GM23338 (cell line): ENCODE measurements around the gene SH3GL2. TPM values are rescaled to one million over a fixed set of nuclear protein-coding genes. Genes with fewer than 3 reads are reported as not detected.
"Not testable (repeated sequence)": the region's sequence is repeated elsewhere in the genome, so short reads cannot be mapped to it uniquely, and the experiment has no call there.

Experiments
- ATAC-seq: fragments of 200-7000 bp; cut with Tn5 transposase; 3 replicates; pipeline ENCODE4 v1.9.1; 2020
- DNase-seq: peaks from one replicate; pipeline ENCODE4 v3.0.0-alpha.2; 2015; ENCODE audit warnings: low spot score
- H2AFZ ChIP-seq: fragments of 200-600 bp; sonication (generic); 2 replicates; pipeline ENCODE4 v1.8.0; 2016; ENCODE audit warnings: antibody characterized with exemption, mild to moderate bottlenecking, moderate library complexity
- H3F3A ChIP-seq: fragments of 200-600 bp; sonication (generic); replicated peaks from 2 replicates; pipeline ENCODE4 v1.8.0; 2017; ENCODE audit warnings: antibody characterized with exemption, mixed run types, low read depth
- H3K27ac ChIP-seq: fragments of 200-600 bp; sonication (generic); 2 replicates; pipeline ENCODE4 v1.6.1; 2016; ENCODE audit warnings: low read depth
- H3K27me3 ChIP-seq: fragments of 200-600 bp; sonication (generic); 2 replicates; pipeline ENCODE4 v1.8.0; 2016; ENCODE audit warnings: mild to moderate bottlenecking, mixed run types, moderate library complexity; ENCODE audit not compliant: insufficient read depth
- H3K36me3 ChIP-seq: fragments of 200-600 bp; sonication (generic); 2 replicates; pipeline ENCODE4 v1.8.0; 2016; ENCODE audit warnings: mild to moderate bottlenecking; ENCODE audit not compliant: insufficient read depth
- H3K4me1 ChIP-seq: fragments of 200-600 bp; sonication (generic); 2 replicates; pipeline ENCODE4 v1.8.0; 2016; ENCODE audit warnings: mild to moderate bottlenecking, moderate library complexity; ENCODE audit not compliant: insufficient read depth
- H3K4me2 ChIP-seq: fragments of 200-600 bp; sonication (generic); 2 replicates; pipeline ENCODE4 v1.7.1; 2017; ENCODE audit warnings: mixed run types
- H3K4me3 ChIP-seq: fragments of 200-600 bp; sonication (generic); 2 replicates; pipeline ENCODE4 v1.6.1; 2016; ENCODE audit warnings: mixed run types
- H3K79me2 ChIP-seq: fragments of 200-600 bp; sonication (generic); replicated peaks from 2 replicates; pipeline ENCODE4 v1.8.0; 2017; ENCODE audit warnings: mild to moderate bottlenecking; ENCODE audit not compliant: insufficient read depth
- H3K9me2 ChIP-seq: fragments of 200-600 bp; sonication (generic); 2 replicates; pipeline ENCODE4 v1.8.0; 2017; ENCODE audit not compliant: insufficient read depth
- H4K20me1 ChIP-seq: fragments of 200-600 bp; sonication (generic); replicated peaks from 2 replicates; pipeline ENCODE4 v1.8.0; 2017; ENCODE audit warnings: mild to moderate bottlenecking; ENCODE audit not compliant: insufficient read depth
- H3K27ac Mint-ChIP-seq: 2 replicates; pipeline ENCODE4 v1.8.0; 2020; ENCODE audit warnings: inconsistent platforms, mild to moderate bottlenecking, moderate library complexity, mixed read lengths
- H3K27me3 Mint-ChIP-seq: 3 replicates; pipeline ENCODE4 v1.8.0; 2022; ENCODE audit warnings: low read depth, mild to moderate bottlenecking, moderate library complexity, mixed read lengths, inconsistent platforms; ENCODE audit not compliant: insufficient read depth, poor library complexity
- H3K36me3 Mint-ChIP-seq: 3 replicates; pipeline ENCODE4 v1.8.0; 2021; ENCODE audit warnings: low read depth, mild to moderate bottlenecking, inconsistent platforms, moderate library complexity, mixed read lengths
- H3K4me1 Mint-ChIP-seq: 3 replicates; pipeline ENCODE4 v1.8.0; 2020; ENCODE audit warnings: mild to moderate bottlenecking, inconsistent platforms, mixed read lengths
- H3K4me3 Mint-ChIP-seq: 3 replicates; pipeline ENCODE4 v1.8.0; 2021; ENCODE audit warnings: moderate library complexity, mild to moderate bottlenecking, inconsistent platforms, mixed read lengths
- H3K9me3 Mint-ChIP-seq: 3 replicates; pipeline ENCODE4 v1.8.0; 2020; ENCODE audit warnings: moderate library complexity, mild to moderate bottlenecking, inconsistent platforms, mixed read lengths
- EZH2 ChIP-seq: fragments of 200-600 bp; sonication (generic); IDR thresholded peaks from one replicate; pipeline ENCODE4 v1.8.0; 2017; ENCODE audit warnings: antibody characterized with exemption, mild to moderate bottlenecking, low read depth; ENCODE audit not compliant: unreplicated experiment
- NANOG ChIP-seq: IDR thresholded peaks from 2 replicates; pipeline ENCODE4 v1.6.1; 2016; ENCODE audit warnings: antibody characterized with exemption, borderline replicate concordance
- POLR2AphosphoS5 ChIP-seq: IDR thresholded peaks from 2 replicates; pipeline ENCODE4 v1.6.1; 2016; ENCODE audit warnings: antibody characterized with exemption, low read depth
- ZNF331 ChIP-seq: fragments of 250-450 bp; sonication (Bioruptor Pico); IDR thresholded peaks from 2 replicates; pipeline ENCODE4 v1.5.0; 2020; ENCODE audit warnings: low read depth, mild to moderate bottlenecking, moderate library complexity
- polyA plus RNA-seq: library from polyadenylated mRNA; unstranded; fragments of >200 nt; fragmentation: Nextera tagmentation; extraction: Ambion mirVana; gene quantifications from 2 replicates; pipeline ENCODE4 v1.2.1, GENCODE V29; 2016
- total RNA-seq: library from RNA; depleted of rRNA; stranded (reverse); fragments of >200 nt; shearing (Covaris generic); gene quantifications from 2 replicates; pipeline ENCODE4 v1.2.3, GENCODE V29; 2014
- TF ChIP-seq, protein P1 (sequence below): fragments of 250-450 bp; sonication (Bioruptor Pico); IDR thresholded peaks from 2 replicates; pipeline ENCODE4 v1.5.0; 2020; ENCODE audit warnings: mild to moderate bottlenecking, moderate library complexity
- TF ChIP-seq, protein P2 (sequence below), 2 experiments: fragments of 200-600 bp in 1 of 2; sonication (generic) in 1 of 2; conservative IDR thresholded peaks; 2 replicates each; pipeline versions ENCODE4 v1.5.1 to v1.6.1; 2016 to 2017; ENCODE audit warnings: antibody characterized with exemption in 2 of 2, low read depth in 2 of 2, mild to moderate bottlenecking in 2 of 2, moderate library complexity in 1 of 2
- TF ChIP-seq, protein P3 (sequence below): IDR thresholded peaks from 2 replicates; pipeline ENCODE4 v1.6.1; 2016; ENCODE audit warnings: antibody characterized with exemption

SH3GL2 gene
- total and polyA plus RNA-seq, 2 experiments from 2014 or later: 5.9 to 8.6 TPM

DNA sequence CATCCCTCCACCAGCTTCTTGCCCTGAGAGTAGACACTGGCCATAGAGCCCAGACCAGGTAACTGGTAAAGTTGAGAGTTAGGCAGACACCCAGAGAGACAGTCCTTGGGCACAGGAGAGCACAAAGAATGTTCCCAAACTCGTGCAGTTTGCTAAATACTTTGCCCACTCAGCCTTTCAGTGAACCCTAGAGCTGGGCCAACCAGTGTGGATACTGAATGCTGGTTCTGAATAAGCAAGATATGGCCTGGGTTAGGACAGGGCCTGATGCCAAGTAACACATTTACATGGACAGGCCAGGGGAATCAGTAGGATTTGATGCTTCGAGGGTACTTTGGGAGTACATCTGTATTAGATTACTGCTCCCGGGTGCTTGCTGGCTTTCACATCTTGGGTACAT, 185.4 kb downstream of the SH3GL2 start (continued):
- TF ChIP-seq, protein P1, sequence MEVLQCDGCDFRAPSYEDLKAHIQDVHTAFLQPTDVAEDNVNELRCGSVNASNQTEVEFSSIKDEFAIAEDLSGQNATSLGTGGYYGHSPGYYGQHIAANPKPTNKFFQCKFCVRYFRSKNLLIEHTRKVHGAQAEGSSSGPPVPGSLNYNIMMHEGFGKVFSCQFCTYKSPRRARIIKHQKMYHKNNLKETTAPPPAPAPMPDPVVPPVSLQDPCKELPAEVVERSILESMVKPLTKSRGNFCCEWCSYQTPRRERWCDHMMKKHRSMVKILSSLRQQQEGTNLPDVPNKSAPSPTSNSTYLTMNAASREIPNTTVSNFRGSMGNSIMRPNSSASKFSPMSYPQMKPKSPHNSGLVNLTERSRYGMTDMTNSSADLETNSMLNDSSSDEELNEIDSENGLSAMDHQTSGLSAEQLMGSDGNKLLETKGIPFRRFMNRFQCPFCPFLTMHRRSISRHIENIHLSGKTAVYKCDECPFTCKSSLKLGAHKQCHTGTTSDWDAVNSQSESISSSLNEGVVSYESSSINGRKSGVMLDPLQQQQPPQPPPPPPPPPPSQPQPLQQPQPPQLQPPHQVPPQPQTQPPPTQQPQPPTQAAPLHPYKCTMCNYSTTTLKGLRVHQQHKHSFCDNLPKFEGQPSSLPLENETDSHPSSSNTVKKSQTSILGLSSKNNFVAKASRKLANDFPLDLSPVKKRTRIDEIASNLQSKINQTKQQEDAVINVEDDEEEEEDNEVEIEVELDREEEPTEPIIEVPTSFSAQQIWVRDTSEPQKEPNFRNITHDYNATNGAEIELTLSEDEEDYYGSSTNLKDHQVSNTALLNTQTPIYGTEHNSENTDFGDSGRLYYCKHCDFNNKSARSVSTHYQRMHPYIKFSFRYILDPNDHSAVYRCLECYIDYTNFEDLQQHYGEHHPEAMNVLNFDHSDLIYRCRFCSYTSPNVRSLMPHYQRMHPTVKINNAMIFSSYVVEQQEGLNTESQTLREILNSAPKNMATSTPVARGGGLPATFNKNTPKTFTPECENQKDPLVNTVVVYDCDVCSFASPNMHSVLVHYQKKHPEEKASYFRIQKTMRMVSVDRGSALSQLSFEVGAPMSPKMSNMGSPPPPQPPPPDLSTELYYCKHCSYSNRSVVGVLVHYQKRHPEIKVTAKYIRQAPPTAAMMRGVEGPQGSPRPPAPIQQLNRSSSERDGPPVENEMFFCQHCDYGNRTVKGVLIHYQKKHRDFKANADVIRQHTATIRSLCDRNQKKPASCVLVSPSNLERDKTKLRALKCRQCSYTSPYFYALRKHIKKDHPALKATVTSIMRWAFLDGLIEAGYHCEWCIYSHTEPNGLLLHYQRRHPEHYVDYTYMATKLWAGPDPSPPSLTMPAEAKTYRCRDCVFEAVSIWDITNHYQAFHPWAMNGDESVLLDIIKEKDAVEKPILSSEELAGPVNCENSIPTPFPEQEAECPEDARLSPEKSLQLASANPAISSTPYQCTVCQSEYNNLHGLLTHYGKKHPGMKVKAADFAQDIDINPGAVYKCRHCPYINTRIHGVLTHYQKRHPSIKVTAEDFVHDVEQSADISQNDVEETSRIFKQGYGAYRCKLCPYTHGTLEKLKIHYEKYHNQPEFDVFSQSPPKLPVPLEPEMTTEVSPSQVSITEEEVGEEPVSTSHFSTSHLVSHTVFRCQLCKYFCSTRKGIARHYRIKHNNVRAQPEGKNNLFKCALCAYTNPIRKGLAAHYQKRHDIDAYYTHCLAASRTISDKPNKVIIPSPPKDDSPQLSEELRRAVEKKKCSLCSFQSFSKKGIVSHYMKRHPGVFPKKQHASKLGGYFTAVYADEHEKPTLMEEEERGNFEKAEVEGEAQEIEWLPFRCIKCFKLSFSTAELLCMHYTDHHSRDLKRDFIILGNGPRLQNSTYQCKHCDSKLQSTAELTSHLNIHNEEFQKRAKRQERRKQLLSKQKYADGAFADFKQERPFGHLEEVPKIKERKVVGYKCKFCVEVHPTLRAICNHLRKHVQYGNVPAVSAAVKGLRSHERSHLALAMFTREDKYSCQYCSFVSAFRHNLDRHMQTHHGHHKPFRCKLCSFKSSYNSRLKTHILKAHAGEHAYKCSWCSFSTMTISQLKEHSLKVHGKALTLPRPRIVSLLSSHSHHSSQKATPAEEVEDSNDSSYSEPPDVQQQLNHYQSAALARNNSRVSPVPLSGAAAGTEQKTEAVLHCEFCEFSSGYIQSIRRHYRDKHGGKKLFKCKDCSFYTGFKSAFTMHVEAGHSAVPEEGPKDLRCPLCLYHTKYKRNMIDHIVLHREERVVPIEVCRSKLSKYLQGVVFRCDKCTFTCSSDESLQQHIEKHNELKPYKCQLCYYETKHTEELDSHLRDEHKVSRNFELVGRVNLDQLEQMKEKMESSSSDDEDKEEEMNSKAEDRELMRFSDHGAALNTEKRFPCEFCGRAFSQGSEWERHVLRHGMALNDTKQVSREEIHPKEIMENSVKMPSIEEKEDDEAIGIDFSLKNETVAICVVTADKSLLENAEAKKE (CRISPR knock-in tag): no peak

DNA sequence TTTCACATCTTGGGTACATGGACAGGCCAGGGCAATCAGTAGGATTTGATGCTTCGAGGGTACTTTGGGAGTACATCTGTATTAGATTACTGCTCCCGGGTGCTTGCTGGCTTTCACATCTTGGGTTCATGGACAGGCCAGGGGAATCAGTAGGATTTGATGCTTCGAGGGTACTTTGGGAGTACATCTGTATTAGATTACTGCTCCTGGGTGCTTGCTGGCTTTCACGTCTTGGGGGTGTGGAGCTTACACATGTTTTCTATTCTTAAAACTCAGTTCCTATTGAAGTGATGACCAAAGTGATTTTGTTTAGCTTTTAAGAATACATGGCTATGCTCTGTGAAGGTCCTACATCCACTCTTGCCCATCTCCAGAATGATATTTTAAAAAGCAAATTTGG, 186.3 kb downstream of the SH3GL2 start:
- H3K4me1 ChIP-seq, H3K4me3 ChIP-seq, H3F3A ChIP-seq, H2AFZ ChIP-seq, H3K36me3 Mint-ChIP-seq, H3K9me3 Mint-ChIP-seq, H3K4me2 ChIP-seq, DNase-seq, H3K4me1 Mint-ChIP-seq, H4K20me1 ChIP-seq, H3K27me3 ChIP-seq, H3K79me2 ChIP-seq, H3K9me2 ChIP-seq, H3K36me3 ChIP-seq, H3K4me3 Mint-ChIP-seq, H3K27ac ChIP-seq, H3K27ac Mint-ChIP-seq, ATAC-seq, H3K27me3 Mint-ChIP-seq: not testable (repeated sequence)

DNA sequence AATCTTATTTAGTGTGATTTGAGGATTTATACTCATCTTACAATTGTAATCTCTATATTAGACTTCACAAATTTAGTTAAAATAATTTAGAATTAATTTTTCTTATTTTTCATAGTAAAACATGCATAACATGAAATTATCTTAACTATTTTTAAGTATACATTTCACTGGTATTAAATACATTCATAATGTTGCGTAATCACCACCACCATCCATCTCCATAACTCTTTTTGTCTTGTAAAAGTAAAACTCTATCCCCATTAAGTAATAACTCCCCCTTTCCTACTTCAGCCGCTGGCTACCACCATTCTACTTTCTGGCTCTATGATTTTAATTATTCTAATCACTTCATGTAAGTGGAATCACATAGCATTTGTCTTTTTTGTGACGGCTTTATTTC, 193.4 kb downstream of the SH3GL2 start:
- no peaks in the 10 kb centered on the region for H3K4me1 Mint-ChIP-seq
- no peaks in the 10 kb centered on the region for H3K9me3 Mint-ChIP-seq
- H3K79me2 ChIP-seq: no peaks in the 10 kb centered on the region
- no peak overlapping the region for H3K4me2 ChIP-seq
- H3K27me3 ChIP-seq: no peaks in the 10 kb centered on the region
- no peak overlapping the region for H3K27ac Mint-ChIP-seq
- no peaks in the 10 kb centered on the region for H3K9me2 ChIP-seq
- H4K20me1 ChIP-seq: no peaks in the 10 kb centered on the region
- H3K27ac ChIP-seq: no peak overlapping the region
- H3K36me3 ChIP-seq: no peaks in the 10 kb centered on the region
- no peak overlapping the region for H3K4me3 ChIP-seq
- no peak overlapping the region for H3K4me3 Mint-ChIP-seq
- H2AFZ ChIP-seq: no peak overlapping the region
- no peak for ATAC-seq
- H3K36me3 Mint-ChIP-seq: no peaks in the 10 kb centered on the region
- H3K4me1 ChIP-seq: no peaks in the 10 kb centered on the region
- no peaks in the 10 kb centered on the region for H3K27me3 Mint-ChIP-seq
- no peak for DNase-seq
- H3F3A ChIP-seq: no peaks in the 10 kb centered on the region
- TF ChIP-seq, protein P2, sequence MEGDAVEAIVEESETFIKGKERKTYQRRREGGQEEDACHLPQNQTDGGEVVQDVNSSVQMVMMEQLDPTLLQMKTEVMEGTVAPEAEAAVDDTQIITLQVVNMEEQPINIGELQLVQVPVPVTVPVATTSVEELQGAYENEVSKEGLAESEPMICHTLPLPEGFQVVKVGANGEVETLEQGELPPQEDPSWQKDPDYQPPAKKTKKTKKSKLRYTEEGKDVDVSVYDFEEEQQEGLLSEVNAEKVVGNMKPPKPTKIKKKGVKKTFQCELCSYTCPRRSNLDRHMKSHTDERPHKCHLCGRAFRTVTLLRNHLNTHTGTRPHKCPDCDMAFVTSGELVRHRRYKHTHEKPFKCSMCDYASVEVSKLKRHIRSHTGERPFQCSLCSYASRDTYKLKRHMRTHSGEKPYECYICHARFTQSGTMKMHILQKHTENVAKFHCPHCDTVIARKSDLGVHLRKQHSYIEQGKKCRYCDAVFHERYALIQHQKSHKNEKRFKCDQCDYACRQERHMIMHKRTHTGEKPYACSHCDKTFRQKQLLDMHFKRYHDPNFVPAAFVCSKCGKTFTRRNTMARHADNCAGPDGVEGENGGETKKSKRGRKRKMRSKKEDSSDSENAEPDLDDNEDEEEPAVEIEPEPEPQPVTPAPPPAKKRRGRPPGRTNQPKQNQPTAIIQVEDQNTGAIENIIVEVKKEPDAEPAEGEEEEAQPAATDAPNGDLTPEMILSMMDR (conservative IDR thresholded peaks at IDR 0.05; ENCODE audit: low read depth in 2 of 2): no peak
- TF ChIP-seq, protein P3, sequence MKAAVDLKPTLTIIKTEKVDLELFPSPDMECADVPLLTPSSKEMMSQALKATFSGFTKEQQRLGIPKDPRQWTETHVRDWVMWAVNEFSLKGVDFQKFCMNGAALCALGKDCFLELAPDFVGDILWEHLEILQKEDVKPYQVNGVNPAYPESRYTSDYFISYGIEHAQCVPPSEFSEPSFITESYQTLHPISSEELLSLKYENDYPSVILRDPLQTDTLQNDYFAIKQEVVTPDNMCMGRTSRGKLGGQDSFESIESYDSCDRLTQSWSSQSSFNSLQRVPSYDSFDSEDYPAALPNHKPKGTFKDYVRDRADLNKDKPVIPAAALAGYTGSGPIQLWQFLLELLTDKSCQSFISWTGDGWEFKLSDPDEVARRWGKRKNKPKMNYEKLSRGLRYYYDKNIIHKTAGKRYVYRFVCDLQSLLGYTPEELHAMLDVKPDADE: no peak
- TF ChIP-seq NANOG (no peak), EZH2 (no peak), POLR2AphosphoS5 (no peak), ZNF331 (CRISPR knock-in tag) (no peak)
